ENCODE measurements around the gene DCXR. TPM values are rescaled to one million over a fixed set of nuclear protein-coding genes. Genes with fewer than 3 reads are reported as not detected.

DCXR gene
- total and polyA plus RNA-seq, 2 of the 13 experiments (the other 11 are each of a cell fraction or from before 2014, with no cell fraction given), result 287 to 311 TPM

- 0 out of 2 replicates have a peak, but pooled peaks have one; percentile 52 for TF ChIP-seq SNAPC4 (CRISPR knock-in tag; IDR thresholded peaks at IDR 0.05)
- no peak for TF ChIP-seq ATF6 (CRISPR knock-in tag; conservative IDR thresholded peaks at IDR 0.05)
- peak; percentile 74; the same call in 1 of the 2 replicates for TF ChIP-seq ZBTB7B (CRISPR knock-in tag; IDR thresholded peaks at IDR 0.05)
- TF ChIP-seq FOSL2 (CRISPR knock-in tag; IDR thresholded peaks at IDR 0.05), result 0 out of 2 replicates have a peak, but pooled peaks have one; percentile 26
- no peak for TF ChIP-seq ZNF776 (CRISPR knock-in tag; IDR thresholded peaks at IDR 0.05)
- no peak for TF ChIP-seq POGK (CRISPR knock-in tag; conservative IDR thresholded peaks at IDR 0.05)
- 0 out of 2 replicates have a peak, but pooled peaks have one; percentile 17 for TF ChIP-seq SIN3A (IDR thresholded peaks at IDR 0.05; ENCODE audit: borderline replicate concordance, low read depth, low read length)
- TF ChIP-seq PBX3 (CRISPR knock-in tag; IDR thresholded peaks at IDR 0.05; ENCODE audit: borderline replicate concordance), result no peak
- TF ChIP-seq STAT5B (CRISPR knock-in tag; IDR thresholded peaks at IDR 0.05), result no peak
- TF ChIP-seq ISX (CRISPR knock-in tag; conservative IDR thresholded peaks at IDR 0.05), result no peak
- no peak for TF ChIP-seq ZNF660 (CRISPR knock-in tag; IDR thresholded peaks at IDR 0.05; ENCODE audit: borderline replicate concordance, low read depth)
- no peak; the same call in 1 of the 2 replicates for TF ChIP-seq YEATS2 (CRISPR knock-in tag; IDR thresholded peaks at IDR 0.05; ENCODE audit: borderline replicate concordance)
- TF ChIP-seq SOX13 (IDR thresholded peaks at IDR 0.05), result no peak
- TF ChIP-seq SOX13 (CRISPR knock-in tag; conservative IDR thresholded peaks at IDR 0.05 in 1 of 2, IDR thresholded peaks at IDR 0.05 in 1 of 2), result no peak
- TF ChIP-seq ZNF724P (CRISPR knock-in tag; IDR thresholded peaks at IDR 0.05; ENCODE audit: borderline replicate concordance), result no peak
- 0 out of 2 replicates have a peak, but pooled peaks have one; percentile 53 for TF ChIP-seq ZGPAT (CRISPR knock-in tag; IDR thresholded peaks at IDR 0.05)
Measured at GRCh38 chr17:82019690-82020571, 17.6 kb downstream of the DCXR start (continued).
